ENCODE measurements around the gene IAH1.

The IAH1 gene, protein sequence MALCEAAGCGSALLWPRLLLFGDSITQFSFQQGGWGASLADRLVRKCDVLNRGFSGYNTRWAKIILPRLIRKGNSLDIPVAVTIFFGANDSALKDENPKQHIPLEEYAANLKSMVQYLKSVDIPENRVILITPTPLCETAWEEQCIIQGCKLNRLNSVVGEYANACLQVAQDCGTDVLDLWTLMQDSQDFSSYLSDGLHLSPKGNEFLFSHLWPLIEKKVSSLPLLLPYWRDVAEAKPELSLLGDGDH

GRCh38 chr2:9474361-9475057 lies at the start of gene IAH1:
IAH1 (plus strand) TSS chr2:9474551; CDS start chr2:9474567, 16 bp downstream.
- peak; percentile 78 for DNase-seq

DNA sequence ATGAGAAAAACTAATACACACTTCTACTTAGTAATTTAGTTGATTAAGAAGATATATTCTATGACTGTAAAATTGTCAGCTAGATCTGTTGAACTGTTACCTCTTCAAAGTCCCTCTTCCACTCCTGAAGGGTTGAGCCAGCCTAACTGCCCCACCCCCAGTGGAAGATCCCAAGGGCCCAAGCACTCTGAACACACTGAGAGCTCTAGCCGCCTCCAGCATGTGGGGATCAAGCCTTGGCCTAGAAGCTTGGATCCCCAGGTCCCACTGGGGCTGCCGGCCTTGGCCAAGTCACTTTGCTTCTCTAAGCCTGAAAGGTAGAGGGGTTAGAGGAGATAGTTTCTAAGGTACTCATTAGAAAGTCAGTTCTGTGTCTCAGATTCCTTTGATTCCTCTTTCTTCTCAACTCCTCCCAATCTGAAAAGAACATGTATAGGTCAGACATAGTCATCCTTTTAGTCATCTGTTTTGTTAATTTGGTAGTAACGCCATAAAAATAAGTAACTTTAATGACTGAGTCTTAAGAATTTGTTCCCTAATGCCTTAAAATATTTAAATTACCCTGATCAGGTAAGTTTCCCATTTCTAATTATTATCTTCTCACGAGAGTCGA lies 45.3 kb upstream of the IAH1 start:
- no peak for DNase-seq

DNA sequence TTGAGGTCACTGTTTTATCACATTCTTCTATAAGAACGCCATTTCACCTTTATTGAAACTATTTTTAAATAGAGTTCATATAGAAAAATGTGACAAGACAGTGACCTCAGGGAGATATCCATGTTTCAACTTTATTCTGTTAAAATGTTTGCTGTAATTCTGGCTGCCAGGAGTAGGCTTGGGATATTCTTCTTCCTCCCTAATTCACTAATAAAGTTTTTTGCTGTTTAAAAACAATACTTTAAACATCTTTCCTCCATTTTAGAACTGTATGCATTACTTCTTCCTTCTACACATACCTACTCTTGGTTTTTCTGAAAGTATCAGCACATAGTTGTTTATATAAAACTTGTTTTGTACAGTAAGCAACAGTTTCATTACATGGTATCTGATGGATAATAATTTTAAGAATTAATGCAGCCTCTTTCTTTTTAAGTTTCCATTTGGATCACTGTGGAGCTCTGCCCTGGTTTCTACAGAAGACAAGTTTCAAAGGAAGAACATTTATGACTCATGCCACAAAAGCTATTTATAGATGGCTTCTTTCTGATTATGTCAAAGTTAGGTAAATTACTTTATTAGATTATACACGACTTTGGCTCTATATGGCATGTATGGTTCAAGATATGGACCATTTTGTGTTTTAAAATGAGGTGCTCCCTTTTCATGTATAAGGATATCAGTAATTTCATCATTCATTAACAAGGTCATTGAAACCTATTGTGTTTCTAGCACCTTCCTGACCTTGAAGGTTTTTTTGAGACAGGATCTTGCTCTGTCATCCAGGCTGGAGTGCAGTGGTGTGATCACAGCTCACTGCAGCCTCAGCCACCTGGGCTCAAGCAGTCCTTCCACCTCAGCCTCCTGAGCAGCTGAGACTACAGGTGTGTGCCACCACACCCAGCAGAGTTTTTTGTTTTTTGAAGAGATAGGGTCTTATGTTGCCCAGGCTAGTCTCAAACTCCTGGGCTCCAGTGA lies 43.7 kb upstream of the IAH1 start:
- DNase-seq: no peak

- DNase-seq: no peak
Observed at GRCh38 chr2:9434489-9434888, 39.9 kb upstream of the IAH1 start.

DNA sequence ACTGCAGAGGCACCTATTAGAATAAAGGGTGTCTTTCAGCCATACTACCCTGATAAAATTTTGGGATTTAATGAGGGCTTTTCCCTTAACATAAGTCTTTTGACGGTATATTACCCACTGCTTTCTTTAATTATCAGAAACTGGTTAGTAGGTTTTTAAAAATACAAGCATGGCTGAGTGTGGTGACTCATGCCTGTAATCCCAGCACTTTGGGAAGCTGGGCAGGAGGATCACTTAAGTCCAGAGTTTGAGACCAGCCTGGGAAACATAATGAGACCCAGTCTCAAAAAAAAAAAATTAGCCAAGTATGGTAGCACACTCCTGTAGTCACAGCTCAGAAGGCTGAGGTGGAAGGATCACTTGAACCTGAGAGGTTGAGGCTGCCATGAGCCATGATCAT lies 34.8 kb upstream of the IAH1 start:
- DNase-seq: no peak

GRCh38 chr2:9440058-9440727 lies 34.2 kb upstream of the IAH1 start:
- DNase-seq: no peak

GRCh38 chr2:9441556-9441955 lies 32.8 kb upstream of the IAH1 start:
- DNase-seq: no peak

DNA sequence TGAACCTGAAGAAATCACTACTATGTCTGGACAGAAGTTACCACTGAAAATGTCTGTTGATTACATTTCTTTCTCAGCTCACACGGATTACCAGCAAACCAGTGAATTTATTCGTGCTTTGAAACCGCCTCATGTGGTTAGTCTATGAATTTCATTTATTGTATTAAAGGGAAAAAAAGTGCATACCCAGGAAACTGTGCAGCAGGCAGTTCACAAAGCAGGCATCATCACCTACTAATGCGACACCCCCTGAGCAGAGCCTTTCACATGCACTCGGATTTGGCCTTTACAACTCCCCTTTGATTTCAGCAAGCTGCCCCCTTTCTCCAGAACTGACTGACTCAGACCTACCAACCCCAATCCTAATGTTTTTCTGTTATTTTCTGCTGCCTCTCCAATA lies 30.8 kb upstream of the IAH1 start:
- no peak for DNase-seq

DNA sequence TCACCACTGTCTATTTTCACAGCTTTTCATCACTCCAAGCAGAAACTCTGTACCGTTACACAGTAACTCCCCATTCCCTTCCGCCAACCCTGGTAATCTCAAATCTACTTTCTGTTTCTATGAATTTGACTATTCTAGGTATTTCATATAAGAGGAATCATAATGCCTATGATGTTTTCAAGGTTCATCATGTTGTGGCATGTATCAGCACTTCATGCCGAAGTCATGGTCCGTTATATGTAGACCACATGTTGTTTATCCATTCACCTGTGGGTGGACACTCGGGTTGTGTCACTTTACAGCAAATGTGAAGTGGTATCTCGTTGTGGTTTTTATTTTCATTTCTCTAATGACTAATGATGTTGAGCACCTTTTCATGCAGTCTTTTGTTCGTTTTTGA lies 29.3 kb upstream of the IAH1 start:
- no peak for DNase-seq

DNA sequence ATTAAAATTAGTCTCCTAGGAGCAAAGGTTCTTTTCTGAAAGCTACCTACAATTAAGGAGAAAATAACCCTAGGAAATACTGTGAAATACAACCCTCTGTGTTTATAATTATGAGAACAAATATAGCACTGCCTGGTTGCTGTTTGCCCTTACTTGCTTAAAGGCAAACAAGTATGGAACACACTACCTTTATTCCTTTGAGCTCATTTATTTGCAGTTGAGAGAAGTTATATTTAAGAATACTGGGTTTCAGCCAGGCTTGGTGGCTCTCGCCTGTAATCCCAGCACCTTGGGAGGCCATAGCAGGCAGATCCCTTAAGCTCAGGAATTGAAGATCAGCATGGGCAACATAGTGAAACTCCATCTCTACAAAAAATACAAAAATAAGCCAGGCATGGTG lies 23.1 kb upstream of the IAH1 start:
- DNase-seq: no peak

DNA sequence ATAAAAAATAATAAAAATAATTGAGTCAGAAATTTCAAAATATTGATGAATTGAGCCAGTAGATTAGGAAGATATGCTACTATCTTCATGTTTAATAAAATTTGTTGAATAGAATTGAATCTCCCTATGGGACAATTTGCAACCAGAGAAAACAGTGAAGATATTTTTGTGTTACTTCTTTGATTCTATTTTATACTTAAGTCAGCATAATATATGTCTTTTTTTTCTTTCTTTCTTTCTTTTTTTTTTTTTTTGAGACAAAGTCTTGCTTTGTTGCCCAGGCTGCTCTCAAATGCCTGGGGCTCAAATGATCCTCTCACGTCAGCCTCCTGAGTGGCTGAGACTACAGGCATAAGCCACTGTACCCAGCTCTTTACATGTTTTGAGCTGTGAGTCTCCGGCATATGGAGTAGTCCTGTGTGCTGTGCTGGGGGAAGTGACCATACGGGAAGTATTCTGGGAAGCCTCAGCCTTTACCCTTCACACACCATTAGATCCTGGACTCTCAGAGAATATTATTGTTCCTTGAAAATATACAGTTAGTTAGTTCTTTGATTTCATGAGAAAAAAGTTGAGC lies 13.8 kb upstream of the IAH1 start:
- DNase-seq: no peak

DNA sequence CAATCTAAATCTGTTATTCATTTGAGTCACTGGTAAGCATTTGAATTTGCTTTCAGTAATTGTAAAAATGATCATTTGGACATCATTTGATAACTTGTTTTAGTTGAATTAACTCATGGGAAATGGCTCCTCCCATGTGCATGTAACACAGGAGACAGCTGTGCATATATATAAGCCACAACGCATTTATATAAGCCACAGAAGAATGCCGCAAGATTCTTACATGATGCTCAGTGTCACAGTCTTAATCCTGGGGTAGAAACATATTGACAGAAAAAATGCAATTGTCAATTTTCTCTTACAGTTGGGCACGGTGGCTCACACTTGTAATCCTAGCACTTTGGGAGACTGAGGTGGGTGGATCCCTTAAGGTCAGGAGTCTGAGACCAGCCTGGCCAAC lies 13.3 kb upstream of the IAH1 start:
- DNase-seq: no peak

GRCh38 chr2:9462313-9462712 lies 12.0 kb upstream of the IAH1 start:
- no peak for DNase-seq

GRCh38 chr2:9462886-9463697 lies 11.3 kb upstream of the IAH1 start:
- DNase-seq: no peak

GRCh38 chr2:9463698-9464034 lies 10.7 kb upstream of the IAH1 start:
- peak; percentile 39 for DNase-seq

DNA sequence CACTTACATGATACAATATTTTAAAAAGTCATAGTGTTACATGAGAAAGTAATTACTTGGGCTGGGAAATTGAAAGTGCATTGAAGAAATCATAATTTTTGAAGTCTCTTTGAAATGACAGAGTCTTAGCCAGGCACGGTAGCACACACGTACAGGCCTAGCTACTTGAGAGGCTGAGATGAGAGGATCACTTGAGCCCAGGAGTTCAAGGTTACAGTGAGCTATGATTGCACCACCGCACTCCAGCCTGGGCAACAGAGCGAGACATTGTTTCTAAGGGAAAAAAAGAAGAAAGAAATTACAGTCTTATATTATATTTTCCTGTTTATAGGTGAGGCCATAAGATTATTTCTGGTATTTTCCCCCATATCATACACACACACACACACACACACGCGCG lies 9.2 kb upstream of the IAH1 start:
- DNase-seq: no peak

DNA sequence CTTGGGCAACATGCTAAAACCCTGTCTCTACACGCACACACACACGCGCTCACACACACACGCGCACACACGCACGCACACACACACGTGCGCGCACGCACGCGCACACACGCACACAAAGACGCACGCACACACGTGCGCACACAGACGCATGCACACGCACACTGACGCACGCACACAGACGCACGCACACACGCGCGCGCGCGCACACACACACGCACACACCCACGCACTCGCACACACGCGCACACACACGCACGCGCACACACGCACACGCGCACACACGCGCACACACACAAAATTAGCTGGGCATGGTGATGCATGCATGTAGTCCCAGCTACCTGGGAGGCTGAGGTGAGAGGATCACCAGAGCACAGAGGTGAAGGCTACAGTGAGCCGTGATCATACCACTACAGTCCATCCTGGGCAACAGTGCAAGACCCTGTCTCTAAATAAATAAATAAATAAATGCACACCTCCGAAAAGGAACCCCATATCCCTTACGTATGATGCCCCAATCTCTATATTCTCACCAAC lies 8.1 kb upstream of the IAH1 start:
- no peak for DNase-seq

DNA sequence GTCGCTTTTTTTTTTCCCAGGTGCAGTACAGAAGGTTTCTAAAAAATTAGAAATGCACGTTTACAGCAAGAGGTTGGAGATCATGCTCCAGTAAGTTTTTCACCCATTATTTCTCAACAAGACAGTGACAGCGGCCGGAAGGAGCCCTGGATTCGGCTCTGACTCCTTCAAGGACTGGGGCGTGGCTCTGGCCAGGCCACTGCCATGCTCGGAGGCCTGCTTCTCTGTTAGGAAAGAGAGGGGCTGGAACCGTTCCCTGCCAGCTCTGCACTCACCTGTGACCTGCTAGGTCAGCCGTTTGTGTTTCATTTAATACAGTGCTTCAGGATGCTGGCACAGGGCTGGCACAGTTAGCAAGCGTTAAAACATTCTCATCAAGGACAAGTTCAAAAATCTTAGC lies 6.7 kb upstream of the IAH1 start:
- no peak for DNase-seq

DNA sequence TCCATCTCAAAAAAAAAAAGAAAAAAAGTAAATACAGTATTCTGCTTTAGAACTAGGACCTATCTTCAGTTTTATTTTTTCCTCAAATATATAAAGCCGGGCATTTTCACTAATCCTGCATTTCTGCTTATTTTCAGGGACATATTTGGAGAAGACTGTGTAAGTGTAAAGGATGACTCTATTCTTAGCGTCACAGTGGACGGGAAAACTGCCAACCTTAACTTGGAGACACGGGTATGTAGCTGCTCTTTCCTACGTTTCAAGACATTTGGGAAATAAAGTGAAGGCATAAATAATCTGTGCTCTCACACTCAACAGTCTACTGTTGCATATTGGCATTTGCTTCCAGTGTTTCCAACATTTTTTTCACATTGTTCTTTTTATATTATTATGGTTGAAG lies 3.1 kb upstream of the IAH1 start:
- no peak for DNase-seq

- DNase-seq: no peak
Observed at GRCh38 chr2:9472511-9472910, 1.8 kb upstream of the IAH1 start.

DNA sequence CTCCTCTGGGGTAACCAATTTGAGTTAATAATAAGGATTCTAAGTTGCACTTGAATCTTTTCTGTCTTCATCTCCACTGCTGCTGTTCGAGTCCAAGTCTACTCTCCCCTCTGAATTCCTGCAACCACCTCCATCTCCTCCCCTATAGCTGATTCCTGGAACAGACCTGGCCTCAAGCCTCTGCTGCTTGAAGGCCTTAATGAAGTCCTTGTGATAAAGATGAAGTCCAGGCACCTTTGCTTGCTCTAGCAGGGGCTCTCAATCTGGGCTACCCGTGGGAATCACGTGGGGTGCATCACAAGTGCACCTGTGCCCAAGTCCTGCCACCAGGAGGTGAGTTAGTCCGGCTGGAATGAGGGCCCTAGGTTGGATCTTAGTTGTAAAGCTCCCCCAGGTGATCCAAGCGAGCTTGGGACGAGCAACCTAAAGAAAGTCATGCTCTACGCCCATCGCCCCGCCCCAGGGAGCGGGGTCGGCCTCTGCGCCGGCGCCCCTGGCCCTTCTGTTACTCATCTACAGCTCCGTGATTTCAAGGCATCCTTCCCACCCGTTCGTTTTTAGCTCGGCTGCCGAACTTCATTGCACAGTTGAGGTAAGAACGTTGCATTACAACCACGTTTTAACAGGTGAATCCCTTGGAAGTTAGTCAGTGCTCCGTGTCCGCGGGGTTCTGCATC lies 905 bp upstream of the IAH1 start:
- DNase-seq: no peak
